ENCODE data around the gene LHX2.

LHX2 gene

DNA sequence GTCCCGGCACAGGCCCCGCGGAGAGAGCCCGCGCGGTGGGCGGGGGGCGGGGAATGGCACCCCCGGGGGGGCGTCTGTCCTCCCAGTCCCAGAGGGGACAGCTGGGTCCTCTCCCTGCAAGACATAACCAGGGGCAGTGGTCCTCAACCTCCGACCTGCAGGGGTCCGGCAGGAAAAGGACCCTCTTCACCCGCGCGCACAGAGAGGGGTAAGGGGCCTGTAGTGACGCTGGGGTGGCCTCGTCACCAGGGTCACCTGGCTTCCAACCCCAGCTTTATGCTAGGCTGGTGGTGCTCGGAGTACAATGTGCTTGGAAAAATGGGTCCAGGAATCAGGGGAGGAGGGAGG is 34.2 kb downstream of the LHX2 start:
- no peak overlapping the region for H3K4me2 ChIP-seq
- H3K27me3 ChIP-seq (ENCODE audit: insufficient read depth, low read depth), result no peaks in the 10 kb centered on the region; the same call in none of the 2 replicates
- no peaks in the 10 kb centered on the region for H4K20me1 ChIP-seq (ENCODE audit: insufficient read depth)
- no peak overlapping the region for H3K27ac ChIP-seq
- no peak overlapping the region for H2AFZ ChIP-seq (ENCODE audit: low read depth)
- no peaks in the 10 kb centered on the region for H3K36me3 ChIP-seq (ENCODE audit: insufficient read depth)
- H3K79me2 ChIP-seq (ENCODE audit: insufficient read depth, low read depth), result no peaks in the 10 kb centered on the region
- TF ChIP-seq, protein P1, sequence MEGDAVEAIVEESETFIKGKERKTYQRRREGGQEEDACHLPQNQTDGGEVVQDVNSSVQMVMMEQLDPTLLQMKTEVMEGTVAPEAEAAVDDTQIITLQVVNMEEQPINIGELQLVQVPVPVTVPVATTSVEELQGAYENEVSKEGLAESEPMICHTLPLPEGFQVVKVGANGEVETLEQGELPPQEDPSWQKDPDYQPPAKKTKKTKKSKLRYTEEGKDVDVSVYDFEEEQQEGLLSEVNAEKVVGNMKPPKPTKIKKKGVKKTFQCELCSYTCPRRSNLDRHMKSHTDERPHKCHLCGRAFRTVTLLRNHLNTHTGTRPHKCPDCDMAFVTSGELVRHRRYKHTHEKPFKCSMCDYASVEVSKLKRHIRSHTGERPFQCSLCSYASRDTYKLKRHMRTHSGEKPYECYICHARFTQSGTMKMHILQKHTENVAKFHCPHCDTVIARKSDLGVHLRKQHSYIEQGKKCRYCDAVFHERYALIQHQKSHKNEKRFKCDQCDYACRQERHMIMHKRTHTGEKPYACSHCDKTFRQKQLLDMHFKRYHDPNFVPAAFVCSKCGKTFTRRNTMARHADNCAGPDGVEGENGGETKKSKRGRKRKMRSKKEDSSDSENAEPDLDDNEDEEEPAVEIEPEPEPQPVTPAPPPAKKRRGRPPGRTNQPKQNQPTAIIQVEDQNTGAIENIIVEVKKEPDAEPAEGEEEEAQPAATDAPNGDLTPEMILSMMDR (conservative IDR thresholded peaks at IDR 0.05; ENCODE audit: low read depth, low read length), result no peak
- no peak overlapping the region for H3K9ac ChIP-seq
- no peak overlapping the region for H3K4me3 ChIP-seq (IDR thresholded peaks at IDR 0.05; ENCODE audit: insufficient read depth, low read depth, low read length)
- no peaks in the 10 kb centered on the region for H3K4me1 ChIP-seq (ENCODE audit: low read depth, poor library complexity, severe bottlenecking)

DNA sequence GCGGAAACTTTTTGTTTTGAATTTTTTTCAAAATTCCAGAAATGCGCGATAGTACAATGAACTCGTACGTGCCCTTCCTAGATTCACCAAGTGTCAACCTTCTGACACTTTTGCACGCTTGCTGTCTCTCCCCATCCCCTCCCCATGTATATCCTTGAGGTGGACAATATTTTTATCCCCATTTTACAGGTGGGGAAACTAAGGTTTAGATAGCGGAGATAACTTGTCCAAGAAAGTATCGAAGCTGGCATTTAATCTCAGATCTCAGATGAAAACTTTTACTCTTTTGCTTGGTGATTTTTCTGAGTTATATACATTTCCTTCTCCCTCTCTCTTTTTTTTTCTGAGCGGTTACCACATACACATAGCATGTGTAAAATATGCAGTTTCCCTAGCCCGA is 34.6 kb downstream of the LHX2 start:
- no peak overlapping the region for H3K4me3 ChIP-seq (IDR thresholded peaks at IDR 0.05; ENCODE audit: insufficient read depth, low read depth, low read length)
- H3K9ac ChIP-seq, result no peak overlapping the region
- H3K4me2 ChIP-seq, result no peak overlapping the region
- TF ChIP-seq, protein P1 (conservative IDR thresholded peaks at IDR 0.05; ENCODE audit: low read depth, low read length), result no peak
- no peaks in the 10 kb centered on the region; the same call in none of the 2 replicates for H3K27me3 ChIP-seq (ENCODE audit: insufficient read depth, low read depth)
- H3K36me3 ChIP-seq (ENCODE audit: insufficient read depth), result no peaks in the 10 kb centered on the region
- H3K79me2 ChIP-seq (ENCODE audit: insufficient read depth, low read depth), result no peaks in the 10 kb centered on the region
- H2AFZ ChIP-seq (ENCODE audit: low read depth), result no peak overlapping the region
- H4K20me1 ChIP-seq (ENCODE audit: insufficient read depth), result no peaks in the 10 kb centered on the region
- H3K4me1 ChIP-seq (ENCODE audit: low read depth, poor library complexity, severe bottlenecking), result no peaks in the 10 kb centered on the region
- H3K27ac ChIP-seq, result no peak overlapping the region

DNA sequence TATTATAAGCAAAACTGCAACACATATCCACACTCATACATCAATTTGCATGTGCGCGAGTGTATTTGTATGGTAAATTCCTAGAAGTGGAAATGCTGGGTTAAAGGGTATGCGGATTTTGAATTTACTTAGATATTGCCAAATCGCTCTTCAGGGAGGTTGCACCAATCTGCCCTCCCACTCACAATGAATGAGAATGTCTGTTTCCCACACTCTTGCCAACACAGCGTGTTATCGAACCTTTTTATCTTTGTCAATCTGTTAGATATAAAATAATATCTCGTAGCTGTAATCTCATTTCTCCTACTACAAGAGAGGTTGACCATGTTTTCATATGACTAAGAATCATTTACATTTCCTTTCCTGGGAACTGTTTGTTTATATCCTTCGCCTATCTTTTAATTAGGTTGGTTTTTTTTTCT is 35.7 kb downstream of the LHX2 start:
- no peaks in the 10 kb centered on the region for H3K79me2 ChIP-seq (ENCODE audit: insufficient read depth, low read depth)
- no peaks in the 10 kb centered on the region for H4K20me1 ChIP-seq (ENCODE audit: insufficient read depth)
- H3K9ac ChIP-seq, result no peak overlapping the region
- H3K27me3 ChIP-seq (ENCODE audit: insufficient read depth, low read depth), result no peaks in the 10 kb centered on the region; the same call in none of the 2 replicates
- H2AFZ ChIP-seq (ENCODE audit: low read depth), result no peak overlapping the region
- H3K4me1 ChIP-seq (ENCODE audit: low read depth, poor library complexity, severe bottlenecking), result no peaks in the 10 kb centered on the region
- H3K36me3 ChIP-seq (ENCODE audit: insufficient read depth), result no peaks in the 10 kb centered on the region
- H3K4me2 ChIP-seq, result no peak overlapping the region
- no peak overlapping the region for H3K27ac ChIP-seq
- no peak overlapping the region for H3K4me3 ChIP-seq (IDR thresholded peaks at IDR 0.05; ENCODE audit: insufficient read depth, low read depth, low read length)
- TF ChIP-seq, protein P1 (conservative IDR thresholded peaks at IDR 0.05; ENCODE audit: low read depth, low read length), result no peak

DNA sequence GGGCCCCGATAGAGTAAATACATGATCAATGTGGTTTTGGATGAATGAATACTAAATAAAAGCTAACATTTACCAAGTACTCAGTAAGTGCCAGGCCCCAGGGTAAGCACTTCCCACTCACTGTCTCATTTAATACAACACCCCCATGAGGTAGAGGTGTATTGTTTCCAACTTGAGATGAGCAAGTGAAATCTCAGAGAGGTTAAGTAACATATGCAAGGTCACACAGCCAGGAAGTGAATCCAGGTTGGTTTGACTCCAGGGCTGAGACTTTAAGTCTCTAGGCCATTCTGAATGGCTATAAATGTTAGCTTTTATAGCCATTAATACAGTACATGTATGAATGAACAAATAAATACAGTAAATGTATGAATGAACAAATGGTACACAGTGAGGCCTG is 39.4 kb downstream of the LHX2 start:
- Histone ChIP-seq H3K9ac (no peak overlapping the region), H3K27me3 (ENCODE audit: insufficient read depth, low read depth) (peaks cover 23% of the 10 kb centered on the region), H3K4me2 (no peak overlapping the region), H2AFZ (ENCODE audit: low read depth) (no peak overlapping the region), H3K79me2 (ENCODE audit: insufficient read depth, low read depth) (no peaks in the 10 kb centered on the region), H3K4me1 (ENCODE audit: low read depth, poor library complexity, severe bottlenecking) (peaks cover 20% of the 10 kb centered on the region), H3K27ac (no peak overlapping the region), H3K4me3 (IDR thresholded peaks at IDR 0.05; ENCODE audit: insufficient read depth, low read depth, low read length) (no peak overlapping the region), H3K36me3 (ENCODE audit: insufficient read depth) (no peaks in the 10 kb centered on the region), H4K20me1 (ENCODE audit: insufficient read depth) (no peaks in the 10 kb centered on the region)
- TF ChIP-seq, protein P1 (conservative IDR thresholded peaks at IDR 0.05; ENCODE audit: low read depth, low read length), result no peak
